ENCODE results near the gene FNDC3A. TPM values are rescaled to one million over a fixed set of nuclear protein-coding genes. Genes with fewer than 3 reads are reported as not detected.

The FNDC3A gene
- total RNA-seq, 2 donors from 2014 or later = 38.9 to 58.2 TPM

GRCh38 chr13:48979892-48980291, 4.2 kb downstream of the FNDC3A start:
- 78% methylated on average over 2 of the region's 2 CpGs for WGBS
- H3K36me3 ChIP-seq = no peaks in the 10 kb centered on the region
- TF ChIP-seq POLR2A (IDR thresholded peaks at IDR 0.05) (no peak), CTCF (IDR thresholded peaks at IDR 0.05) (no peak), POLR2AphosphoS5 (IDR thresholded peaks at IDR 0.05) (no peak)
- intact Hi-C loops (cut with DNase I) = loop anchor here (5.0 kb wide), 2 partner anchors 117 to 267 kb away; partner anchors contain the start of gene CDADC1
- H3K4me1 ChIP-seq (replicated peaks) = no peaks in the 10 kb centered on the region
- H3K27ac ChIP-seq = no peak overlapping the region
- no peaks in the 10 kb centered on the region for H3K9me3 ChIP-seq
- no peak for DNase-seq (ENCODE audit: low spot score)
- H3K4me3 ChIP-seq = no peak overlapping the region
- H3K27me3 ChIP-seq (replicated peaks; ENCODE audit: insufficient read depth) = no peaks in the 10 kb centered on the region

GRCh38 chr13:48983331-48983730, 7.6 kb downstream of the FNDC3A start:
- Histone ChIP-seq H3K4me1 (replicated peaks) (no peaks in the 10 kb centered on the region), H3K27ac (no peak overlapping the region), H3K27me3 (replicated peaks; ENCODE audit: insufficient read depth) (no peaks in the 10 kb centered on the region), H3K36me3 (no peaks in the 10 kb centered on the region), H3K9me3 (no peaks in the 10 kb centered on the region), H3K4me3 (no peak overlapping the region)
- intact Hi-C loops (cut with DNase I) = no loop called here
- WGBS = 31% methylated on average over 1 of the region's 1 CpG
- TF ChIP-seq CTCF (IDR thresholded peaks at IDR 0.05) (no peak), POLR2A (IDR thresholded peaks at IDR 0.05) (no peak), POLR2AphosphoS5 (IDR thresholded peaks at IDR 0.05) (no peak)
- no peak for DNase-seq (ENCODE audit: low spot score)

- Histone ChIP-seq H3K4me3 (no peak overlapping the region), H3K27me3 (replicated peaks; ENCODE audit: insufficient read depth) (no peaks in the 10 kb centered on the region), H3K27ac (no peak overlapping the region), H3K4me1 (replicated peaks) (no peaks in the 10 kb centered on the region), H3K9me3 (no peaks in the 10 kb centered on the region), H3K36me3 (no peaks in the 10 kb centered on the region)
- DNase-seq (ENCODE audit: low spot score) = no peak
- 30% methylated on average over 2 of the region's 2 CpGs for WGBS
- TF ChIP-seq POLR2AphosphoS5 (IDR thresholded peaks at IDR 0.05) (no peak), POLR2A (IDR thresholded peaks at IDR 0.05) (no peak), CTCF (IDR thresholded peaks at IDR 0.05) (no peak)
- intact Hi-C loops (cut with DNase I) = no loop called here
Observed at GRCh38 chr13:48985756-48986155, 10.0 kb downstream of the FNDC3A start.

- Histone ChIP-seq H3K36me3 (no peaks in the 10 kb centered on the region), H3K27ac (no peak overlapping the region), H3K9me3 (no peaks in the 10 kb centered on the region), H3K4me3 (no peak overlapping the region), H3K4me1 (replicated peaks) (no peaks in the 10 kb centered on the region), H3K27me3 (replicated peaks; ENCODE audit: insufficient read depth) (no peaks in the 10 kb centered on the region)
- DNase-seq (ENCODE audit: low spot score) = no peak
- intact Hi-C loops (cut with DNase I) = no loop called here
- TF ChIP-seq CTCF (IDR thresholded peaks at IDR 0.05) = no peak
- TF ChIP-seq POLR2A (IDR thresholded peaks at IDR 0.05) = no peak
- TF ChIP-seq POLR2AphosphoS5 (IDR thresholded peaks at IDR 0.05) = no peak
- 100% methylated on average over 1 of the region's 1 CpG for WGBS
Observed at GRCh38 chr13:48990900-48991299, 15.2 kb downstream of the FNDC3A start.

- H3K9me3 ChIP-seq = no peaks in the 10 kb centered on the region
- no peaks in the 10 kb centered on the region for H3K4me1 ChIP-seq (replicated peaks)
- no peak overlapping the region for H3K4me3 ChIP-seq
- no peaks in the 10 kb centered on the region for H3K27me3 ChIP-seq (replicated peaks; ENCODE audit: insufficient read depth)
- no peak for DNase-seq (ENCODE audit: low spot score)
- H3K27ac ChIP-seq = no peak overlapping the region
- intact Hi-C loops (cut with DNase I) = no loop called here
- no peaks in the 10 kb centered on the region for H3K36me3 ChIP-seq
- no peak for TF ChIP-seq POLR2AphosphoS5 (IDR thresholded peaks at IDR 0.05)
Observed at GRCh38 chr13:48993150-48993549, 17.4 kb downstream of the FNDC3A start.

Measured in prostate gland (tissue), 2 donors.